WTC11 (cell line): ENCODE results near the gene STRN3. TPM values are rescaled to one million over a fixed set of nuclear protein-coding genes. Genes with fewer than 3 reads are reported as not detected.

ENCODE experiments used
- ATAC-seq: fragments of 200-7000 bp; cut with Tn5 transposase; 2 replicates; pipeline ENCODE4 v1.10.0; 2021; ENCODE audit warnings: mild to moderate bottlenecking, moderate library complexity
- CTCF ChIA-PET: fragments of 300-600 bp; sonication (Branson Sonifier 250); formaldehyde crosslinking; loops from one replicate; lab custom pipeline; 2021; ENCODE audit warnings: antibody characterized with exemption; lab: Charles Lee
- POLR2A ChIA-PET: fragments of 350-600 bp; sonication (Branson Sonifier 250); formaldehyde crosslinking; loops from one replicate; lab custom pipeline; 2021; ENCODE audit warnings: antibody characterized with exemption; lab: Charles Lee
- DNase-seq: peaks from one replicate; pipeline ENCODE4 v3.0.0; 2021; ENCODE audit warnings: low spot score
- H3K27ac Mint-ChIP-seq: 2 replicates; pipeline ENCODE4 v1.8.0; 2021; ENCODE audit warnings: mixed read lengths
- H3K27me3 Mint-ChIP-seq: 2 replicates; pipeline ENCODE4 v1.8.0; 2021; ENCODE audit warnings: low read depth, mild to moderate bottlenecking, moderate library complexity, mixed read lengths
- H3K36me3 Mint-ChIP-seq: 2 replicates; pipeline ENCODE4 v1.8.0; 2021; ENCODE audit warnings: mixed read lengths
- H3K4me1 Mint-ChIP-seq: 2 replicates; pipeline ENCODE4 v1.8.0; 2022; ENCODE audit warnings: mixed read lengths
- H3K4me3 Mint-ChIP-seq: 2 replicates; pipeline ENCODE4 v1.8.0; 2021; ENCODE audit warnings: mild to moderate bottlenecking, moderate library complexity, mixed read lengths
- H3K9me3 Mint-ChIP-seq: 2 replicates; pipeline ENCODE4 v1.8.0; 2021; ENCODE audit warnings: mixed read lengths
- ATF6 ChIP-seq: sonication (generic); formaldehyde crosslinking; IDR thresholded peaks from 2 replicates; pipeline ENCODE4 v1.8.1; 2023; ENCODE audit warnings: mild to moderate bottlenecking, missing genetic modification reagents
- CREM ChIP-seq: sonication (generic); formaldehyde crosslinking; IDR thresholded peaks from 2 replicates; pipeline ENCODE4 v1.8.1; 2022; ENCODE audit warnings: mild to moderate bottlenecking, missing genetic modification reagents, moderate library complexity
- GABPB1 ChIP-seq: sonication (generic); formaldehyde crosslinking; IDR thresholded peaks from 2 replicates; pipeline ENCODE4 v1.8.1; 2023; ENCODE audit warnings: mild to moderate bottlenecking, missing genetic modification reagents
- NR3C1 ChIP-seq: sonication (generic); formaldehyde crosslinking; conservative IDR thresholded peaks from 2 replicates; pipeline ENCODE4 v1.8.1; 2023; ENCODE audit warnings: low read depth, mild to moderate bottlenecking, missing genetic modification reagents
- PRRX2 ChIP-seq: fragments of 250-450 bp; sonication (Bioruptor Pico); IDR thresholded peaks from 2 replicates; pipeline ENCODE4 v1.8.0; 2021; ENCODE audit warnings: mild to moderate bottlenecking
- SP1 ChIP-seq: sonication (generic); formaldehyde crosslinking; conservative IDR thresholded peaks from 2 replicates; pipeline ENCODE4 v1.8.1; 2022; ENCODE audit warnings: missing genetic modification reagents
- ZNF512 ChIP-seq: sonication (generic); formaldehyde crosslinking; IDR thresholded peaks from 2 replicates; pipeline ENCODE4 v1.8.1; 2022; ENCODE audit warnings: missing genetic modification reagents, borderline replicate concordance
- total RNA-seq: library from RNA; stranded (reverse); gene quantifications from 3 replicates; pipeline ENCODE4 v1.2.3, GENCODE V29; 2021
- TF ChIP-seq, protein P1 (sequence below): sonication (generic); formaldehyde crosslinking; conservative IDR thresholded peaks from 2 replicates; pipeline ENCODE4 v1.8.1; 2023; ENCODE audit warnings: mild to moderate bottlenecking, low read depth, missing genetic modification reagents, moderate library complexity
- TF ChIP-seq, protein P2 (sequence below): sonication (generic); formaldehyde crosslinking; IDR thresholded peaks from 2 replicates; pipeline ENCODE4 v1.8.0; 2022; ENCODE audit warnings: mild to moderate bottlenecking, missing genetic modification reagents

STRN3 gene
- total RNA-seq, 1 experiment from 2014 or later = 37.1 TPM

GRCh38 chr14:31059152-31059924, 33.2 kb upstream of the STRN3 start:
- Mint-ChIP-seq H3K27ac (peak overlapping the region; percentile 71), H3K4me1 (peaks cover 23% of the 10 kb centered on the region), H3K4me3 (no peak overlapping the region), H3K27me3 (no peaks in the 10 kb centered on the region), H3K9me3 (no peaks in the 10 kb centered on the region), H3K36me3 (no peaks in the 10 kb centered on the region)
- ChIA-PET CTCF (interaction anchor here (0.6 to 1.1 kb wide), 2 partner anchors 23 to 141 kb away, joined by 3 to 5 read pairs; no protein-coding TSS in a partner anchor), POLR2A (interaction anchor here (1.3 kb wide), 1 partner anchor 33 kb away, joined by 9 read pairs; the partner anchor contains the start of gene STRN3)
- ATAC-seq = peak; percentile 60
- DNase-seq = no peak
- TF ChIP-seq ATF6 (CRISPR knock-in tag) = no peak
- TF ChIP-seq, protein P1, sequence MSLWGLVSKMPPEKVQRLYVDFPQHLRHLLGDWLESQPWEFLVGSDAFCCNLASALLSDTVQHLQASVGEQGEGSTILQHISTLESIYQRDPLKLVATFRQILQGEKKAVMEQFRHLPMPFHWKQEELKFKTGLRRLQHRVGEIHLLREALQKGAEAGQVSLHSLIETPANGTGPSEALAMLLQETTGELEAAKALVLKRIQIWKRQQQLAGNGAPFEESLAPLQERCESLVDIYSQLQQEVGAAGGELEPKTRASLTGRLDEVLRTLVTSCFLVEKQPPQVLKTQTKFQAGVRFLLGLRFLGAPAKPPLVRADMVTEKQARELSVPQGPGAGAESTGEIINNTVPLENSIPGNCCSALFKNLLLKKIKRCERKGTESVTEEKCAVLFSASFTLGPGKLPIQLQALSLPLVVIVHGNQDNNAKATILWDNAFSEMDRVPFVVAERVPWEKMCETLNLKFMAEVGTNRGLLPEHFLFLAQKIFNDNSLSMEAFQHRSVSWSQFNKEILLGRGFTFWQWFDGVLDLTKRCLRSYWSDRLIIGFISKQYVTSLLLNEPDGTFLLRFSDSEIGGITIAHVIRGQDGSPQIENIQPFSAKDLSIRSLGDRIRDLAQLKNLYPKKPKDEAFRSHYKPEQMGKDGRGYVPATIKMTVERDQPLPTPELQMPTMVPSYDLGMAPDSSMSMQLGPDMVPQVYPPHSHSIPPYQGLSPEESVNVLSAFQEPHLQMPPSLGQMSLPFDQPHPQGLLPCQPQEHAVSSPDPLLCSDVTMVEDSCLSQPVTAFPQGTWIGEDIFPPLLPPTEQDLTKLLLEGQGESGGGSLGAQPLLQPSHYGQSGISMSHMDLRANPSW (CRISPR knock-in tag) = no peak
- no peak for TF ChIP-seq SP1 (CRISPR knock-in tag)
- peak; percentile 73 for TF ChIP-seq GABPB1
- no peak for TF ChIP-seq PRRX2 (CRISPR knock-in tag)
- TF ChIP-seq, all 79 proteins: peak for 1

- Mint-ChIP-seq H3K36me3 (no peaks in the 10 kb centered on the region), H3K9me3 (no peaks in the 10 kb centered on the region), H3K27ac (peak overlapping the region; percentile 6; the same call in 1 of the 2 replicates), H3K4me1 (peaks cover 23% of the 10 kb centered on the region), H3K27me3 (no peaks in the 10 kb centered on the region), H3K4me3 (no peak overlapping the region)
- DNase-seq (no peak), ATAC-seq (no peak)
- ChIA-PET POLR2A (interaction anchor here (0.6 to 1.6 kb wide), 2 partner anchors 31 to 266 kb away, joined by 3 to 5 read pairs; partner anchors contain the start of gene STRN3), CTCF (interaction anchor here (1.2 to 1.4 kb wide), 2 partner anchors 25 to 31 kb away, joined by 3 to 4 read pairs; partner anchors contain the start of gene STRN3)
- TF ChIP-seq ZNF512 (CRISPR knock-in tag) (no peak), NR3C1 (no peak), CREM (CRISPR knock-in tag) (no peak)
- TF ChIP-seq, protein P2, sequence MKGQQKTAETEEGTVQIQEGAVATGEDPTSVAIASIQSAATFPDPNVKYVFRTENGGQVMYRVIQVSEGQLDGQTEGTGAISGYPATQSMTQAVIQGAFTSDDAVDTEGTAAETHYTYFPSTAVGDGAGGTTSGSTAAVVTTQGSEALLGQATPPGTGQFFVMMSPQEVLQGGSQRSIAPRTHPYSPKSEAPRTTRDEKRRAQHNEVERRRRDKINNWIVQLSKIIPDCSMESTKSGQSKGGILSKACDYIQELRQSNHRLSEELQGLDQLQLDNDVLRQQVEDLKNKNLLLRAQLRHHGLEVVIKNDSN (CRISPR knock-in tag) = no peak
- TF ChIP-seq, protein P1 (CRISPR knock-in tag) = no peak
Observed at GRCh38 chr14:31057701-31058364, 31.7 kb upstream of the STRN3 start.
